T-helper 1 cell treated with Interleukin-12 subunit alpha and Interleukin-12 subunit beta and Interleukin-4 antibody, amounts not matched to agents 30 μg/mL and 1 μg/mL, for 36 hours (primary cell): ENCODE data around the gene SLC25A29.
"Not testable (repeated sequence)": the region's sequence is repeated elsewhere in the genome, so short reads cannot be mapped to it uniquely, and the experiment has no call there.

Source experiments
- H3K27ac Mint-ChIP-seq: one replicate; pipeline ENCODE4 v1.8.0; 2021; ENCODE audit warnings: mild to moderate bottlenecking, mixed read lengths
- H3K27me3 Mint-ChIP-seq: one replicate; pipeline ENCODE4 v1.8.0; 2021; ENCODE audit warnings: low read depth, mixed read lengths
- H3K36me3 Mint-ChIP-seq: one replicate; pipeline ENCODE4 v1.8.0; 2021; ENCODE audit warnings: low read depth, mixed read lengths
- H3K4me1 Mint-ChIP-seq: one replicate; pipeline ENCODE4 v1.8.0; 2021; ENCODE audit warnings: low read depth, mixed read lengths
- H3K4me3 Mint-ChIP-seq: one replicate; pipeline ENCODE4 v1.8.0; 2021; ENCODE audit warnings: mild to moderate bottlenecking, moderate library complexity, mixed read lengths
- H3K9me3 Mint-ChIP-seq: one replicate; pipeline ENCODE4 v1.8.0; 2021; ENCODE audit warnings: mixed read lengths

Gene SLC25A29

GRCh38 chr14:100307766-100308426 lies 1.7 kb upstream of the SLC25A29 start:
- H3K4me1 Mint-ChIP-seq, result peaks cover 13% of the 10 kb centered on the region
- no peaks in the 10 kb centered on the region for H3K36me3 Mint-ChIP-seq
- no peaks in the 10 kb centered on the region for H3K9me3 Mint-ChIP-seq
- peak overlapping the region; percentile 46 for H3K4me3 Mint-ChIP-seq
- H3K27ac Mint-ChIP-seq, result peak overlapping the region; percentile 15
- peaks cover 40% of the 10 kb centered on the region for H3K27me3 Mint-ChIP-seq

- Mint-ChIP-seq H3K4me3 (peak overlapping the region; percentile 63), H3K36me3 (no peaks in the 10 kb centered on the region), H3K27ac (peak overlapping the region; percentile 15), H3K27me3 (peaks cover 37% of the 10 kb centered on the region), H3K4me1 (peaks cover 13% of the 10 kb centered on the region), H3K9me3 (no peaks in the 10 kb centered on the region)
These were observed 938 bp upstream of the SLC25A29 start for GRCh38 chr14:100306998-100307765.

- peak overlapping the region; percentile 85 for H3K4me3 Mint-ChIP-seq
- H3K27ac Mint-ChIP-seq, result no peak overlapping the region
- H3K27me3 Mint-ChIP-seq, result peaks cover 29% of the 10 kb centered on the region
- H3K4me1 Mint-ChIP-seq, result peaks cover 13% of the 10 kb centered on the region
- no peaks in the 10 kb centered on the region for H3K36me3 Mint-ChIP-seq
- no peaks in the 10 kb centered on the region for H3K9me3 Mint-ChIP-seq
These were observed 732 bp downstream of the SLC25A29 start for GRCh38 chr14:100305324-100306100.

- Mint-ChIP-seq H3K27me3 (peaks cover 29% of the 10 kb centered on the region), H3K4me3 (peak overlapping the region; percentile 85), H3K9me3 (no peaks in the 10 kb centered on the region), H3K36me3 (no peaks in the 10 kb centered on the region), H3K27ac (peak overlapping the region; percentile 20), H3K4me1 (peaks cover 13% of the 10 kb centered on the region)
These were observed 1.4 kb downstream of the SLC25A29 start for GRCh38 chr14:100304825-100305323.

- Mint-ChIP-seq H3K27me3 (peaks cover 29% of the 10 kb centered on the region), H3K36me3 (no peaks in the 10 kb centered on the region), H3K27ac (no peak overlapping the region), H3K9me3 (no peaks in the 10 kb centered on the region), H3K4me1 (peaks cover 13% of the 10 kb centered on the region), H3K4me3 (no peak overlapping the region)
These were observed 2.3 kb downstream of the SLC25A29 start for GRCh38 chr14:100303925-100304324.

- no peaks in the 10 kb centered on the region for H3K9me3 Mint-ChIP-seq
- no peaks in the 10 kb centered on the region for H3K36me3 Mint-ChIP-seq
- H3K4me3 Mint-ChIP-seq, result no peak overlapping the region
- H3K4me1 Mint-ChIP-seq, result peaks cover 10% of the 10 kb centered on the region
- no peak overlapping the region for H3K27ac Mint-ChIP-seq
- H3K27me3 Mint-ChIP-seq, result peaks cover 23% of the 10 kb centered on the region
These were observed 3.1 kb downstream of the SLC25A29 start for GRCh38 chr14:100303179-100303578.

- peaks cover 10% of the 10 kb centered on the region for H3K4me1 Mint-ChIP-seq
- no peak overlapping the region for H3K27ac Mint-ChIP-seq
- no peaks in the 10 kb centered on the region for H3K9me3 Mint-ChIP-seq
- peaks cover 17% of the 10 kb centered on the region for H3K27me3 Mint-ChIP-seq
- no peak overlapping the region for H3K4me3 Mint-ChIP-seq
- H3K36me3 Mint-ChIP-seq, result no peaks in the 10 kb centered on the region
These were observed 3.6 kb downstream of the SLC25A29 start for GRCh38 chr14:100302616-100303015.

GRCh38 chr14:100299238-100299560 lies 7.0 kb downstream of the SLC25A29 start:
- Mint-ChIP-seq H3K9me3 (no peaks in the 10 kb centered on the region), H3K36me3 (peaks cover 4% of the 10 kb centered on the region), H3K27me3 (no peaks in the 10 kb centered on the region), H3K4me1 (no peaks in the 10 kb centered on the region), H3K27ac (no peak overlapping the region), H3K4me3 (no peak overlapping the region)

GRCh38 chr14:100298551-100299237 lies 7.5 kb downstream of the SLC25A29 start:
- Mint-ChIP-seq H3K9me3 (no peaks in the 10 kb centered on the region), H3K27ac (no peak overlapping the region), H3K4me3 (no peak overlapping the region), H3K36me3 (peaks cover 4% of the 10 kb centered on the region), H3K27me3 (no peaks in the 10 kb centered on the region), H3K4me1 (no peaks in the 10 kb centered on the region)

- Mint-ChIP-seq H3K9me3 (no peaks in the 10 kb centered on the region), H3K4me3 (no peak overlapping the region), H3K36me3 (peaks cover 4% of the 10 kb centered on the region), H3K27ac (no peak overlapping the region), H3K27me3 (no peaks in the 10 kb centered on the region), H3K4me1 (no peaks in the 10 kb centered on the region)
These were observed 8.6 kb downstream of the SLC25A29 start for GRCh38 chr14:100297320-100298300.

- H3K27ac Mint-ChIP-seq, H3K36me3 Mint-ChIP-seq, H3K27me3 Mint-ChIP-seq, H3K4me1 Mint-ChIP-seq, H3K4me3 Mint-ChIP-seq, H3K9me3 Mint-ChIP-seq: not testable (repeated sequence)
These were observed 9.5 kb downstream of the SLC25A29 start for GRCh38 chr14:100296729-100297128.

GRCh38 chr14:100296106-100296651 lies 10.1 kb downstream of the SLC25A29 start:
- Mint-ChIP-seq H3K4me1 (no peaks in the 10 kb centered on the region), H3K36me3 (peaks cover 4% of the 10 kb centered on the region), H3K4me3 (no peak overlapping the region), H3K27ac (no peak overlapping the region), H3K27me3 (no peaks in the 10 kb centered on the region), H3K9me3 (no peaks in the 10 kb centered on the region)

- H3K27me3 Mint-ChIP-seq, result no peaks in the 10 kb centered on the region
- no peak overlapping the region for H3K4me3 Mint-ChIP-seq
- H3K27ac Mint-ChIP-seq, result no peak overlapping the region
- no peaks in the 10 kb centered on the region for H3K9me3 Mint-ChIP-seq
- H3K4me1 Mint-ChIP-seq, result peaks cover 1% of the 10 kb centered on the region
- peaks cover 4% of the 10 kb centered on the region for H3K36me3 Mint-ChIP-seq
These were observed 10.7 kb downstream of the SLC25A29 start for GRCh38 chr14:100295376-100296105.
